Measurements from ENCODE around the gene MRPL47. TPM values are rescaled to one million over a fixed set of nuclear protein-coding genes. Genes with fewer than 3 reads are reported as not detected.

Gene MRPL47
- total and polyA plus RNA-seq, 9 of the 15 experiments (the other 6 are each of a cell fraction or from before 2014, with no cell fraction given): 101 to 437 (median 141) TPM

DNA sequence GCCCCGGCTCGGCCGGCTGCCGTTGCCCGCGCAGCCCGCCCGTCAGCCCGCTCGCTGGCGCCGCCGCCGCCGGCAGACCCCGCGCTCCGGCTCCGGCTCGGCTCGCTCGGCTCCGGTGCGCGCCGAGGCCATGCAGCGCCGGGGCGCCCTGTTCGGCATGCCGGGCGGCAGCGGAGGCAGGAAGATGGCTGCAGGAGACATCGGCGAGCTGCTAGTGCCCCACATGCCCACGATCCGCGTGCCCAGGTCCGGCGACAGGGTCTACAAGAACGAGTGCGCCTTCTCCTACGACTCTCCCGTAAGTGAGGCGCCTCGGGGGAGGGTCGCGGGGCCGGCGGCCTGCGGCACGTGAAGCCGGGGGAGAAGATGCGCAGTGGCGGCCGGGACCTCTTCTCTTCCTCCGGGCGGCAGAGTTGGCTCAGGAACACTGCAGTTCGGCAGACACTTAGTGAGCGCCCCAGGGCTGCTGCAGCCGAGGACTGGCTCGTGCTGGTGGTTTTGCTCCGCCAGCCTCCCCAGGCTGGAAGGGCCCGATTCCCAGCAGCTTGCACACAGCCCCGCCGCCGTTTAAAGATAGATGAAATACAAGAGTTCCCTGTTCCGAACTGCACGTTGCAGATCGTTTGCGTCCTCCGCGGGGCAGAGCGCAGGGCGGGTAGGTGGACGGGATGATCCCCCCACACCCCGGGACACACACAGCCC, 48.8 kb upstream of the MRPL47 start:
- H3K27ac ChIP-seq (ENCODE audit: extremely low read depth, low read depth, low read length): no peak overlapping the region
- no peaks in the 10 kb centered on the region for H3K36me3 ChIP-seq (ENCODE audit: control insufficient read depth, insufficient read depth, low read length)
- ChIA-PET POLR2A (interaction anchor here (0.5 to 1.5 kb wide), 4 partner anchors 9 to 144 kb away, joined by 3 to 4 read pairs (median 4); no protein-coding TSS in a partner anchor), CTCF (ENCODE audit: low intra/inter-chr PET ratio) (no interaction called here)
- H3K9me1 ChIP-seq (ENCODE audit: control insufficient read depth, insufficient read depth, low read length): no peaks in the 10 kb centered on the region
- peak; percentile 31 to 64 (median 44) for DNase-seq (ENCODE audit: extremely low read depth in 1 of 4, low spot score in 3 of 4)
- H3K79me2 ChIP-seq (ENCODE audit: control insufficient read depth, insufficient read depth, low read length): no peaks in the 10 kb centered on the region
- ATAC-seq: peak; percentile 86
- 0 out of 2 replicates have a peak, but pooled peaks cover 2% of the 10 kb centered on the region for H4K20me1 ChIP-seq (replicated peaks; ENCODE audit: control insufficient read depth, insufficient read depth, low read length)
- peaks cover 0 to 18% of the 10 kb centered on the region in 2 experiments; a peak in 3 of 5 replicates for H3K4me1 ChIP-seq (replicated peaks in 1 of 2; ENCODE audit: control insufficient read depth in 2 of 2, insufficient read depth in 2 of 2, low read length in 2 of 2)
- no peaks in the 10 kb centered on the region for H3K9me3 ChIP-seq (replicated peaks; ENCODE audit: control insufficient read depth, insufficient read depth, low read depth, low read length)
- H3K9ac ChIP-seq (ENCODE audit: insufficient read depth in 1 of 2, low read depth in 2 of 2, low read length in 2 of 2): peak overlapping the region in 1 of 2 experiments; percentile 90; a peak in 2 of 4 replicates
- no TSS peak for BruUV-seq (replicated peaks)
- peak overlapping the region; percentile 81 for H3K4me2 ChIP-seq (ENCODE audit: insufficient read depth, low read length)
- 2% methylated on average over 34 of the region's 77 CpGs for WGBS (ENCODE audit: insufficient coverage, low coverage, missing lambda C conversion rate)
- H3K4me3 ChIP-seq: peak overlapping the region; percentile 55
- in situ Hi-C loops (cut with MboI): no loop called here
- H3K27me3 ChIP-seq (ENCODE audit: control insufficient read depth in 2 of 2, insufficient read depth in 2 of 2, low read length in 2 of 2): peaks cover 6 to 10% of the 10 kb centered on the region in 2 experiments; a peak in 3 of 5 replicates
- FAIRE-seq: no peak
- intact Hi-C loops (cut with micrococcal nuclease): loop anchor here (5.0 to 10.0 kb wide), 2 partner anchors 152 to 949 kb away; partner anchors contain the start of gene TTC14
- peak overlapping the region; percentile 82 for H2AFZ ChIP-seq (ENCODE audit: low read depth, low read length)
- no peak for TF ChIP-seq HLTF (IDR thresholded peaks at IDR 0.05)
- TF ChIP-seq, protein P1, sequence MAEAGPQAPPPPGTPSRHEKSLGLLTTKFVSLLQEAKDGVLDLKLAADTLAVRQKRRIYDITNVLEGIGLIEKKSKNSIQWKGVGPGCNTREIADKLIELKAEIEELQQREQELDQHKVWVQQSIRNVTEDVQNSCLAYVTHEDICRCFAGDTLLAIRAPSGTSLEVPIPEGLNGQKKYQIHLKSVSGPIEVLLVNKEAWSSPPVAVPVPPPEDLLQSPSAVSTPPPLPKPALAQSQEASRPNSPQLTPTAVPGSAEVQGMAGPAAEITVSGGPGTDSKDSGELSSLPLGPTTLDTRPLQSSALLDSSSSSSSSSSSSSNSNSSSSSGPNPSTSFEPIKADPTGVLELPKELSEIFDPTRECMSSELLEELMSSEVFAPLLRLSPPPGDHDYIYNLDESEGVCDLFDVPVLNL (CRISPR knock-in tag; IDR thresholded peaks at IDR 0.05; ENCODE audit: low read depth): no peak
- TF ChIP-seq CAMTA2 (CRISPR knock-in tag; conservative IDR thresholded peaks at IDR 0.05): no peak
- TF ChIP-seq, protein P2, sequence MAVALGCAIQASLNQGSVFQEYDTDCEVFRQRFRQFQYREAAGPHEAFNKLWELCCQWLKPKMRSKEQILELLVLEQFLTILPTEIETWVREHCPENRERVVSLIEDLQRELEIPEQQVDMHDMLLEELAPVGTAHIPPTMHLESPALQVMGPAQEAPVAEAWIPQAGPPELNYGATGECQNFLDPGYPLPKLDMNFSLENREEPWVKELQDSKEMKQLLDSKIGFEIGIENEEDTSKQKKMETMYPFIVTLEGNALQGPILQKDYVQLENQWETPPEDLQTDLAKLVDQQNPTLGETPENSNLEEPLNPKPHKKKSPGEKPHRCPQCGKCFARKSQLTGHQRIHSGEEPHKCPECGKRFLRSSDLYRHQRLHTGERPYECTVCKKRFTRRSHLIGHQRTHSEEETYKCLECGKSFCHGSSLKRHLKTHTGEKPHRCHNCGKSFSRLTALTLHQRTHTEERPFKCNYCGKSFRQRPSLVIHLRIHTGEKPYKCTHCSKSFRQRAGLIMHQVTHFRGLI (CRISPR knock-in tag; IDR thresholded peaks at IDR 0.05): no peak
- no peak for TF ChIP-seq JUND (IDR thresholded peaks at IDR 0.05; ENCODE audit: borderline replicate concordance, low read depth, low read length)
- TF ChIP-seq JUND (tag; IDR thresholded peaks at IDR 0.05; ENCODE audit: borderline replicate concordance, low read depth, low read length): no peak
- TF ChIP-seq CBFA2T3 (IDR thresholded peaks at IDR 0.05): no peak
- TF ChIP-seq, protein P3, sequence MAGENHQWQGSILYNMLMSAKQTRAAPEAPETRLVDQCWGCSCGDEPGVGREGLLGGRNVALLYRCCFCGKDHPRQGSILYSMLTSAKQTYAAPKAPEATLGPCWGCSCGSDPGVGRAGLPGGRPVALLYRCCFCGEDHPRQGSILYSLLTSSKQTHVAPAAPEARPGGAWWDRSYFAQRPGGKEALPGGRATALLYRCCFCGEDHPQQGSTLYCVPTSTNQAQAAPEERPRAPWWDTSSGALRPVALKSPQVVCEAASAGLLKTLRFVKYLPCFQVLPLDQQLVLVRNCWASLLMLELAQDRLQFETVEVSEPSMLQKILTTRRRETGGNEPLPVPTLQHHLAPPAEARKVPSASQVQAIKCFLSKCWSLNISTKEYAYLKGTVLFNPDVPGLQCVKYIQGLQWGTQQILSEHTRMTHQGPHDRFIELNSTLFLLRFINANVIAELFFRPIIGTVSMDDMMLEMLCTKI (IDR thresholded peaks at IDR 0.05; ENCODE audit: partially characterized antibody): no peak
- TF ChIP-seq, protein P4, sequence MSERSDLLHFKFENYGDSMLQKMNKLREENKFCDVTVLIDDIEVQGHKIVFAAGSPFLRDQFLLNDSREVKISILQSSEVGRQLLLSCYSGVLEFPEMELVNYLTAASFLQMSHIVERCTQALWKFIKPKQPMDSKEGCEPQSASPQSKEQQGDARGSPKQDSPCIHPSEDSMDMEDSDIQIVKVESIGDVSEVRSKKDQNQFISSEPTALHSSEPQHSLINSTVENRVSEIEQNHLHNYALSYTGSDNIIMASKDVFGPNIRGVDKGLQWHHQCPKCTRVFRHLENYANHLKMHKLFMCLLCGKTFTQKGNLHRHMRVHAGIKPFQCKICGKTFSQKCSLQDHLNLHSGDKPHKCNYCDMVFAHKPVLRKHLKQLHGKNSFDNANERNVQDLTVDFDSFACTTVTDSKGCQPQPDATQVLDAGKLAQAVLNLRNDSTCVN (CRISPR knock-in tag; IDR thresholded peaks at IDR 0.05): no peak
- no peak for TF ChIP-seq RHOXF2B (CRISPR knock-in tag; conservative IDR thresholded peaks at IDR 0.05)
- TF ChIP-seq, protein P5, sequence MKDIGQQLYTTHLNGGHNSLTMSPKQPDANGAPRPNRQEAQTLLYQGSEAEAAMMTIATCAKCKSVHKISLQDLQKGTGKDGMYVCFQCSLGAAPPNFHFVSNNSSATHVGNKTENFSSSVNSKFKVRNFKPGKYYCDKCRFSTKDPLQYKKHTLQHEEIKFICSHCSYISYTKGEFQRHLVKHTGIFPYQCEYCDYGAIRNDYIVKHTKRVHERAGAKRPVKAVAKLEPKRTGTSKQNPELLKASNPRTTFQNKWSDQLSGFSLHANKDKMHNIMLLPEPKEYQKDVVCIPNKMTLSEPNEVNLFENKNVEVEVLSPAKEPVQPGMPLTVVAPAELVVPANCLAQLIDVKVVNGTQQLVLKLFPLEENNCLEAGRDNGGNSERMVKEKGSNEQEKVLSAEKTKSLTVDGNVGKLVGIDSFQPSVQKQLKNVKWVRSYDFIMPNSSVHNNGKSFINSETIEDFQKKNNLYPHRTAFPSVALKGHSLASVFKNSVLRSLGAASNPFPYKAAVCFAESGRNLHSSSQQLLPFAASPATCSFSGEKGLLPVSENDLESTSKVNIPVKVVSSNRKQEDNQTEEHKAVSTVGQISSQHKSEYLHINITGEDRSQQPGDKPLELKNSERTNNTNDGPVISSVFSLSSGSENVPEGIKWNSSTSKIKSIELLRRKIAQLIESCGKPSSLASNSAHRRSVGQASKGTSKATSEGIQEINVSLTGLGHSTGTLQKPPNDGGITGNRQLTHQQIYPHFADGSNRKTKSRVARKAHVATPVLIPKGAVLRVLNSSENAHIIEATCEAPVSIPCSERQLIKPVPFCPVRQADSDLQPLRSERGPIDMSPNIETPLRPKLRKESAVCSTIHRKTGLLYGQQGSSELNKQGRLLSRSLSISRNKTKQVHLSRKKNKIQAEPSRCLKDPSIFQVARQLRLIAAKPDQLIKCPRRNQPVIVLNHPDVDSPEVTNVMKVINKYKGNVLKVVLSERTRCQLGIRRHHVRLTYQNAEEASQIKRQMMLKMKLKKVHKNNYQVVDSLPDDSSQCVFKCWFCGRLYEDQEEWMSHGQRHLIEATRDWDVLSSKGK (CRISPR knock-in tag; IDR thresholded peaks at IDR 0.05): no peak
- no peak for TF ChIP-seq ESRRB (CRISPR knock-in tag; IDR thresholded peaks at IDR 0.05; ENCODE audit: borderline replicate concordance)
- no peak for TF ChIP-seq GABPB1 (CRISPR knock-in tag; IDR thresholded peaks at IDR 0.05)
